H9 (cell line): Measurements from ENCODE around the gene TNIK. TPM values are rescaled to one million over a fixed set of nuclear protein-coding genes. Genes with fewer than 3 reads are reported as not detected.

ENCODE experiments used
- DNase-seq: peaks from one replicate; pipeline ENCODE4 v3.0.0-alpha.2; 2017
- H2AFZ ChIP-seq: one replicate; pipeline ENCODE4 v1.6.1; 2013; ENCODE audit warnings: mild to moderate bottlenecking, low read length, control low read depth, moderate library complexity
- H2AK5ac ChIP-seq: 2 replicates; pipeline ENCODE4 v1.6.1; 2013; ENCODE audit warnings: low read length, control low read depth, mixed read lengths; ENCODE audit not compliant: insufficient read length
- H2BK120ac ChIP-seq: one replicate; pipeline ENCODE4 v1.6.1; 2013; ENCODE audit warnings: low read depth, mild to moderate bottlenecking, low read length, control low read depth, inconsistent platforms; ENCODE audit not compliant: poor library complexity, severe bottlenecking
- H2BK12ac ChIP-seq: 2 replicates; pipeline ENCODE4 v1.6.1; 2013; ENCODE audit warnings: low read length, control low read depth, mixed read lengths, low read depth; ENCODE audit not compliant: insufficient read length
- H2BK15ac ChIP-seq: 2 replicates; pipeline ENCODE4 v1.6.1; 2013; ENCODE audit warnings: low read depth, low read length, control low read depth
- H2BK20ac ChIP-seq: one replicate; pipeline ENCODE4 v1.6.1; 2013; ENCODE audit warnings: low read depth, mild to moderate bottlenecking, low read length, control low read depth, inconsistent platforms; ENCODE audit not compliant: poor library complexity, severe bottlenecking
- H2BK5ac ChIP-seq: 2 replicates; pipeline ENCODE4 v1.6.1; 2013; ENCODE audit warnings: low read length, control low read depth, mixed read lengths; ENCODE audit not compliant: insufficient read length
- H3K14ac ChIP-seq: 2 replicates; pipeline ENCODE4 v1.6.1; 2013; ENCODE audit warnings: low read length, control low read depth; ENCODE audit not compliant: insufficient read depth
- H3K18ac ChIP-seq: 2 replicates; pipeline ENCODE4 v1.6.1; 2013; ENCODE audit warnings: low read depth, mild to moderate bottlenecking, mixed read lengths, low read length, control low read depth; ENCODE audit not compliant: insufficient read length
- H3K23ac ChIP-seq: 2 replicates; pipeline ENCODE4 v1.6.1; 2013; ENCODE audit warnings: low read length, control low read depth, mixed read lengths, low read depth; ENCODE audit not compliant: insufficient read length
- H3K23me2 ChIP-seq: 2 replicates; pipeline ENCODE4 v1.6.1; 2013; ENCODE audit warnings: low read depth, mild to moderate bottlenecking, mixed read lengths, low read length, control low read depth; ENCODE audit not compliant: insufficient read length, poor library complexity, severe bottlenecking
- H3K27ac ChIP-seq: 2 replicates; pipeline ENCODE4 v1.5.1; 2013; ENCODE audit warnings: low read length, control low read depth, mixed read lengths, low read depth; ENCODE audit not compliant: insufficient read length
- H3K27me3 ChIP-seq: 2 replicates; pipeline ENCODE4 v1.6.1; 2013; ENCODE audit warnings: low read length, control low read depth, inconsistent platforms; ENCODE audit not compliant: insufficient read depth
- H3K4ac ChIP-seq: 2 replicates; pipeline ENCODE4 v1.6.1; 2013; ENCODE audit warnings: low read depth, mild to moderate bottlenecking, control low read depth, inconsistent platforms, low read length, moderate library complexity
- H3K4me1 ChIP-seq: 2 replicates; pipeline ENCODE4 v1.6.1; 2013; ENCODE audit warnings: low read length, control low read depth, inconsistent platforms; ENCODE audit not compliant: insufficient read depth
- H3K4me2 ChIP-seq: 2 replicates; pipeline ENCODE4 v1.6.1; 2013; ENCODE audit warnings: low read length, control low read depth, mixed read lengths; ENCODE audit not compliant: insufficient read length, insufficient read depth
- H3K56ac ChIP-seq: 2 replicates; pipeline ENCODE4 v1.6.1; 2013; ENCODE audit warnings: low read depth, mild to moderate bottlenecking, mixed read lengths, low read length, control low read depth; ENCODE audit not compliant: insufficient read length
- H3K79me1 ChIP-seq: 2 replicates; pipeline ENCODE4 v1.6.1; 2013; ENCODE audit warnings: low read depth, mild to moderate bottlenecking, moderate library complexity, low read length, control low read depth, inconsistent platforms; ENCODE audit not compliant: insufficient read depth, poor library complexity, severe bottlenecking
- H3K79me2 ChIP-seq: 2 replicates; pipeline ENCODE4 v1.6.1; 2013; ENCODE audit warnings: low read length, control low read depth, inconsistent platforms; ENCODE audit not compliant: insufficient read depth
- H3K9ac ChIP-seq: 2 replicates; pipeline ENCODE4 v1.6.1; 2013; ENCODE audit warnings: low read length, control low read depth, mixed read lengths; ENCODE audit not compliant: insufficient read length; ENCODE audit errors: extremely low read depth
- H3K9me3 ChIP-seq: one replicate; pipeline ENCODE4 v1.6.1; 2013; ENCODE audit warnings: low read depth, low read length, inconsistent platforms; ENCODE audit not compliant: control insufficient read depth
- H3T11ph ChIP-seq: one replicate; pipeline ENCODE4 v1.6.1; 2013; ENCODE audit warnings: mild to moderate bottlenecking, low read length, control low read depth, inconsistent platforms
- H4K20me1 ChIP-seq: one replicate; pipeline ENCODE4 v1.6.1; 2013; ENCODE audit not compliant: control insufficient read depth, insufficient read length, insufficient read depth
- H4K5ac ChIP-seq: 2 replicates; pipeline ENCODE4 v1.6.1; 2013; ENCODE audit warnings: low read depth, mild to moderate bottlenecking, mixed read lengths, low read length, control low read depth; ENCODE audit not compliant: insufficient read length
- H4K8ac ChIP-seq: replicated peaks from 2 replicates; pipeline ENCODE4 v1.6.1; 2013; ENCODE audit warnings: low read length, control low read depth, mixed read lengths, low read depth; ENCODE audit not compliant: insufficient read length
- H4K91ac ChIP-seq: 2 replicates; pipeline ENCODE4 v1.6.1; 2013; ENCODE audit warnings: low read depth, mild to moderate bottlenecking, moderate library complexity, mixed read lengths, low read length, control low read depth; ENCODE audit not compliant: insufficient read length
- H3K27ac Mint-ChIP-seq, 3 experiments: 2 replicates in 2 of 3; 3 replicates in 1 of 3; pipeline ENCODE4 v1.8.0; 2020 to 2021; ENCODE audit warnings: mixed read lengths in 3 of 3, mild to moderate bottlenecking in 1 of 3, moderate library complexity in 1 of 3
- H3K27me3 Mint-ChIP-seq: 2 replicates; pipeline ENCODE4 v1.8.0; 2021; ENCODE audit warnings: low read depth, mild to moderate bottlenecking, moderate library complexity, mixed read lengths
- H3K36me3 Mint-ChIP-seq, 3 experiments: 2 replicates in 2 of 3; 3 replicates in 1 of 3; pipeline ENCODE4 v1.8.0; 2020 to 2021; ENCODE audit warnings: low read depth in 3 of 3, mixed read lengths in 3 of 3; ENCODE audit not compliant: insufficient read depth in 1 of 3
- H3K4me1 Mint-ChIP-seq, 2 experiments: 2 replicates each; pipeline ENCODE4 v1.8.0; 2020; ENCODE audit warnings: mixed read lengths in 2 of 2
- H3K4me3 Mint-ChIP-seq, 2 experiments: 2 replicates in 1 of 2; 3 replicates in 1 of 2; pipeline ENCODE4 v1.8.0; 2020 to 2021; ENCODE audit warnings: mild to moderate bottlenecking in 2 of 2, mixed read lengths in 2 of 2, moderate library complexity in 1 of 2
- H3K9me3 Mint-ChIP-seq, 2 experiments: 2 replicates in 1 of 2; 3 replicates in 1 of 2; pipeline ENCODE4 v1.8.0; 2020; ENCODE audit warnings: mild to moderate bottlenecking in 2 of 2, mixed read lengths in 2 of 2, moderate library complexity in 1 of 2
- WGBS: extraction: QIAGEN DNeasy Blood & Tissue Kit; methylation state at CpG from one replicate; pipeline ENCODE4 v1.1.7; 2013; ENCODE audit warnings: missing lambda C conversion rate, low lambda C conversion rate, mixed read lengths; ENCODE audit not compliant: insufficient read length; ENCODE audit errors: extremely low coverage; 5-methylcytosine and 5-hydroxymethylcytosine counted together
- total RNA-seq: library from RNA; stranded (reverse); gene quantifications from 2 replicates; pipeline ENCODE4 v1.2.1, GENCODE V29; 2021
- TF ChIP-seq, protein P1 (sequence below): fragments of 200-600 bp; sonication (generic); conservative IDR thresholded peaks from 3 replicates; pipeline ENCODE4 v1.8.0; 2021; ENCODE audit warnings: antibody characterized with exemption, mild to moderate bottlenecking

The TNIK gene
- total RNA-seq, 1 experiment from 2014 or later = 15.9 TPM

DNA sequence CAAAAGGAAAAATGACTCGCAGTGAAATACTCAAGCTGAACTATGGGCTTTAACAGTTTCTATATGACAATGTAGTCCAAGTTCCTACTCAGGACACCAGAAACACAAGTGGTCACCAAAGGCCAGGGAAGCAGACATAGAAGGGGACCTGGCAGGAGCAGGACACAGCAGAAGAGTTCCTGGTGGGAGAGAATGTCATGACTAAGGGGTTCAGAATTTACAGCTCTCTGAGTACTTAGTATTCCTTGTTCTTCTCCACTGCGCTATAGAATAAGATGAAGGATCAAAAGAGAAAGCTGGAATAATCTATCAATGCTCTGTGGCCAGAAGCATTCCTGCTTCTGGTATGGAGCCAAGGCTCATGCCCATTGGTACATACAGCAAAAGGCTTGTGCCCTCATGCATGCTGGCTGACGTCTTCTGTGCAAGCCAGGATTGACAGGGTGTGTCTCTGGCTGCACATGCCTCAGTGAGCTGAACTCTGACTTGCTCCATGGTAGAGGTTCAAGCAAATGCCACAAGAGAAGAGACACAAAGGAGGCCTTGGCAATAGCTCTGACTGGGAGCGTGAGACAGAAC, 305.0 kb downstream of the TNIK start:
- Histone ChIP-seq H2BK120ac (no peak overlapping the region), H2BK15ac (no peak overlapping the region), H3K56ac (no peak overlapping the region), H3K4me2 (no peak overlapping the region), H3T11ph (no peak overlapping the region), H2BK20ac (no peak overlapping the region), H3K9ac (no peak overlapping the region), H3K27me3 (no peaks in the 10 kb centered on the region), H3K18ac (no peak overlapping the region), H3K4ac (no peak overlapping the region), H3K79me1 (no peaks in the 10 kb centered on the region), H3K14ac (no peak overlapping the region), H2AFZ (no peak overlapping the region), H2BK5ac (no peak overlapping the region), H3K27ac (no peak overlapping the region), H4K20me1 (no peaks in the 10 kb centered on the region), H2BK12ac (no peak overlapping the region), H3K23ac (no peak overlapping the region), H3K4me1 (no peaks in the 10 kb centered on the region), H4K91ac (no peak overlapping the region), H4K5ac (no peak overlapping the region), H3K9me3 (no peaks in the 10 kb centered on the region), H3K79me2 (no peaks in the 10 kb centered on the region), H2AK5ac (no peak overlapping the region), H4K8ac (no peak overlapping the region), H3K23me2 (no peaks in the 10 kb centered on the region)
- H3K4me3 Mint-ChIP-seq = no peak overlapping the region
- WGBS = no CpG with 5 or more reads among the region's 4 CpGs
- DNase-seq = no peak
- peaks cover 6% of the 10 kb centered on the region in 2 experiments for H3K4me1 Mint-ChIP-seq
- H3K27me3 Mint-ChIP-seq = no peaks in the 10 kb centered on the region
- no peaks in the 10 kb centered on the region for H3K9me3 Mint-ChIP-seq
- H3K36me3 Mint-ChIP-seq = peaks cover 6 to 15% (median 11%) of the 10 kb centered on the region in 3 experiments; a peak in 5 of 7 replicates
- TF ChIP-seq, protein P1, sequence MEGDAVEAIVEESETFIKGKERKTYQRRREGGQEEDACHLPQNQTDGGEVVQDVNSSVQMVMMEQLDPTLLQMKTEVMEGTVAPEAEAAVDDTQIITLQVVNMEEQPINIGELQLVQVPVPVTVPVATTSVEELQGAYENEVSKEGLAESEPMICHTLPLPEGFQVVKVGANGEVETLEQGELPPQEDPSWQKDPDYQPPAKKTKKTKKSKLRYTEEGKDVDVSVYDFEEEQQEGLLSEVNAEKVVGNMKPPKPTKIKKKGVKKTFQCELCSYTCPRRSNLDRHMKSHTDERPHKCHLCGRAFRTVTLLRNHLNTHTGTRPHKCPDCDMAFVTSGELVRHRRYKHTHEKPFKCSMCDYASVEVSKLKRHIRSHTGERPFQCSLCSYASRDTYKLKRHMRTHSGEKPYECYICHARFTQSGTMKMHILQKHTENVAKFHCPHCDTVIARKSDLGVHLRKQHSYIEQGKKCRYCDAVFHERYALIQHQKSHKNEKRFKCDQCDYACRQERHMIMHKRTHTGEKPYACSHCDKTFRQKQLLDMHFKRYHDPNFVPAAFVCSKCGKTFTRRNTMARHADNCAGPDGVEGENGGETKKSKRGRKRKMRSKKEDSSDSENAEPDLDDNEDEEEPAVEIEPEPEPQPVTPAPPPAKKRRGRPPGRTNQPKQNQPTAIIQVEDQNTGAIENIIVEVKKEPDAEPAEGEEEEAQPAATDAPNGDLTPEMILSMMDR = no peak
- peak overlapping the region in 1 of 3 experiments; percentile 75; a peak in 1 of 7 replicates for H3K27ac Mint-ChIP-seq
